WI38 (cell line): Measurements from ENCODE around the gene UQCRQ.

Experiments used
- H3K4me3 ChIP-seq: 2 replicates; pipeline ENCODE4 v1.5.1; 2011; ENCODE audit warnings: low read depth, mild to moderate bottlenecking, control low read depth, low read length
- TF ChIP-seq, protein P1 (sequence below): IDR thresholded peaks from 2 replicates; pipeline ENCODE4 v1.5.1; 2012; ENCODE audit warnings: low read depth, mild to moderate bottlenecking, control low read depth, low read length

The UQCRQ gene

GRCh38 chr5:132871459-132872284, 5.2 kb downstream of the UQCRQ start:
- TF ChIP-seq, protein P1, sequence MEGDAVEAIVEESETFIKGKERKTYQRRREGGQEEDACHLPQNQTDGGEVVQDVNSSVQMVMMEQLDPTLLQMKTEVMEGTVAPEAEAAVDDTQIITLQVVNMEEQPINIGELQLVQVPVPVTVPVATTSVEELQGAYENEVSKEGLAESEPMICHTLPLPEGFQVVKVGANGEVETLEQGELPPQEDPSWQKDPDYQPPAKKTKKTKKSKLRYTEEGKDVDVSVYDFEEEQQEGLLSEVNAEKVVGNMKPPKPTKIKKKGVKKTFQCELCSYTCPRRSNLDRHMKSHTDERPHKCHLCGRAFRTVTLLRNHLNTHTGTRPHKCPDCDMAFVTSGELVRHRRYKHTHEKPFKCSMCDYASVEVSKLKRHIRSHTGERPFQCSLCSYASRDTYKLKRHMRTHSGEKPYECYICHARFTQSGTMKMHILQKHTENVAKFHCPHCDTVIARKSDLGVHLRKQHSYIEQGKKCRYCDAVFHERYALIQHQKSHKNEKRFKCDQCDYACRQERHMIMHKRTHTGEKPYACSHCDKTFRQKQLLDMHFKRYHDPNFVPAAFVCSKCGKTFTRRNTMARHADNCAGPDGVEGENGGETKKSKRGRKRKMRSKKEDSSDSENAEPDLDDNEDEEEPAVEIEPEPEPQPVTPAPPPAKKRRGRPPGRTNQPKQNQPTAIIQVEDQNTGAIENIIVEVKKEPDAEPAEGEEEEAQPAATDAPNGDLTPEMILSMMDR = no peak
- no peak overlapping the region for H3K4me3 ChIP-seq

- no peak overlapping the region for H3K4me3 ChIP-seq
- TF ChIP-seq, protein P1 = no peak
These were observed 6.3 kb downstream of the UQCRQ start for GRCh38 chr5:132872788-132873118.

DNA sequence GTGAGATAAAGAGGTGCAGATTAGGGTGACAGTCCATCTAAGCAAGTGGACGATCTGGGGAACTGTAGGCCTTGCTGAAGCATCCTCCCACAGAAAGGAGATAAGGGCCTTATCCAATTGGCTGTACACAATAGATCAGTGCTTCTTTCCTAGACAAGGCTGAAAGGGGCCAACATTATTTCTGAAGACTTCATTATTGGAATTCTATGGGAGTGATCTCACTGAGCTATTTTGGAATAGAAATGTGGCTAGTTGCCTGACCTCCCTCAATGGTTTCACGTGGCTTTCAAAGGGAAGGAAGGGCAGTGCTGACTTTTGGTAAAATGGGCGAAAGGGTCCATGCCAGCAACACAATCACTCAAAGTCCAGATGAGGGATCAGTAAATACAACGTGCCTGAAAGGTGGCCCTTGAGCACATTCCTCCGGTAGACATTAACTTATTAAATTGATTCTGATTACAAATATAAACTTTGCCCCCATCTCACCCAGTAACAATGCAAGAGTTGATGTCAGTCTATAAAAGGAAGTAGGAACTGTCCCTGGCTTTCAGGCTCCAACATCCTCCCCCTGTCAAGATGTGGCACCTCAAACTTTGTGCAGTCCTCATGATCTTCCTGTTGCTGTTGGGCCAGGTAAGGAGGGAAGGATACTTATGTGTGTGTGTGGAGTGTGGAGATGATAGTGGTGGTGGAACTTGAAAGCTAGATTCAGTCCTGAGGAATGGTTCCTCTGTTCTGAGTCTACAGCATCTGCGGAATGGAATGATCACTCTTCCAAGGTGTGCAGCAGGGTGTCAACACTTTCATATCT, 6.9 kb downstream of the UQCRQ start, which contains the start of gene LEAP2:
Gene LEAP2, plus strand, starts transcription at position 550 of the 811 bp plus-strand sequence. Its CDS starts 27 bp downstream, at position 577.
- TF ChIP-seq, protein P1 = no peak

GRCh38 chr5:132873930-132874271, 7.5 kb downstream of the UQCRQ start:
- no peak overlapping the region for H3K4me3 ChIP-seq
- TF ChIP-seq, protein P1 = no peak

More for the DNA sequence above, 6.9 kb downstream of the UQCRQ start, which contains the start of gene LEAP2:
- no peak within 1 kb of the TSS for H3K4me3 ChIP-seq

- no peak overlapping the region for H3K4me3 ChIP-seq
- TF ChIP-seq, protein P1 = no peak
These were observed 9.7 kb downstream of the UQCRQ start for GRCh38 chr5:132876020-132876759.

DNA sequence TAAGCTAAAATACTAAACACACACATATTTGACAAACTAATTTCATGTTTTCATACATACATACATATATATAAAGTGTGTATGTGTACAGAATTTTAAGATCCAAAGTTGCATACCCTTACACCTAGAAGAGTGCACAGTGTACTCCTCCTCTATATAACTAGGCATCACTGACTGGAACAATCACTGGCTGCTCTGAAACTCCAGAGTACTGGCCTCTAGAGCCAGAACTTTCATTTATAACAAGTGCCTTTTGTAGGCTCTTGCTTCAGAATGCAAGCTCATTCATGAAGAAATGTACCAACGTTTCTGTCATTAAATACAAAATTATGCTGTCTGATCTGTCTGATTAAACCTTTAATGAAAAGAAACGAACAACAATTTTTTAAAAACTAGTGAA, 11.0 kb downstream of the UQCRQ start:
- no peak overlapping the region for H3K4me3 ChIP-seq
- TF ChIP-seq, protein P1 = no peak
